HCT116 (cell line): ENCODE results near the gene EMILIN2. TPM values are rescaled to one million over a fixed set of nuclear protein-coding genes. Genes with fewer than 3 reads are reported as not detected.

Source experiments
- ATAC-seq: fragments of 200-7000 bp; cut with Tn5 transposase; 2 replicates; pipeline ENCODE4 v1.9.1; 2020; ENCODE audit warnings: mild to moderate bottlenecking, moderate library complexity
- BruUV-seq: library from RNA; stranded (reverse); fragments of 400-500 nt; replicated peaks from 2 replicates; lab custom pipeline; 2021; lab: Mats Ljungman, UMichigan
- CTCF ChIA-PET: fragments of 300-600 bp; sonication (Branson Sonifier 250); formaldehyde crosslinking; loops from one replicate; lab custom pipeline; 2021; ENCODE audit warnings: antibody characterized with exemption; lab: Charles Lee
- POLR2A ChIA-PET: fragments of 300-600, 350-600 bp; sonication (Branson Sonifier 250); formaldehyde crosslinking; loops from one replicate; lab custom pipeline; 2021; ENCODE audit warnings: antibody characterized with exemption; lab: Charles Lee
- RAD21 ChIA-PET, 2 experiments: fragments of 300-600 bp; sonication (Branson Sonifier 250); formaldehyde crosslinking; loops; one replicate each; lab custom pipeline; 2023; ENCODE audit warnings: low total read pairs in 2 of 2; ENCODE audit not compliant: uncharacterized antibody in 2 of 2, unreplicated experiment in 2 of 2, low non-redundant PET in 1 of 2; lab: Charles Lee
- DNase-seq: peaks from one replicate; pipeline ENCODE4 v3.0.0-alpha.2; 2010; ENCODE audit warnings: low read depth, low spot score
- H2AFZ ChIP-seq: fragments of 200-600 bp; shearing (Covaris generic), sonication (generic); 2 replicates; pipeline ENCODE4 v1.6.1; 2017; ENCODE audit warnings: low read depth, mixed run types, mixed read lengths, antibody characterized with exemption, low read length; ENCODE audit not compliant: poor library complexity, severe bottlenecking
- H3K27ac ChIP-seq: 2 replicates; pipeline ENCODE4 v1.5.1; 2012; ENCODE audit warnings: low read depth, low read length
- H3K27me3 ChIP-seq: fragments of 200-600 bp; sonication (generic); 2 replicates; pipeline ENCODE4 v1.6.1; 2016; ENCODE audit warnings: mixed run types, low read length, mixed read lengths; ENCODE audit not compliant: insufficient read depth
- H3K36me3 ChIP-seq, 2 experiments: fragments of 200-500 bp in 1 of 2; fragments of 200-600 bp in 1 of 2; sonication (Bioruptor generic) in 1 of 2; sonication (generic) in 1 of 2; 2 replicates each; pipeline versions ENCODE4 v1.5.1 to v1.6.1; 2014 to 2016; ENCODE audit warnings: low read length in 2 of 2, inconsistent platforms in 1 of 2, mixed read lengths in 1 of 2, mixed run types in 1 of 2; ENCODE audit not compliant: insufficient read depth in 2 of 2, control insufficient read depth in 1 of 2
- H3K4me1 ChIP-seq, 2 experiments: fragments of 200-600 bp in 1 of 2; sonication (generic) in 1 of 2; 2 replicates each; pipeline versions ENCODE4 v1.5.1 to v1.6.1; 2012 to 2017; ENCODE audit warnings: low read length in 2 of 2, inconsistent platforms in 1 of 2, mild to moderate bottlenecking in 1 of 2, mixed read lengths in 1 of 2, mixed run types in 1 of 2, moderate library complexity in 1 of 2; ENCODE audit not compliant: insufficient read depth in 2 of 2, control insufficient read depth in 1 of 2
- H3K4me2 ChIP-seq: fragments of 200-600 bp; sonication (generic); 2 replicates; pipeline ENCODE4 v1.6.1; 2017; ENCODE audit warnings: mixed run types, low read length, mixed read lengths
- H3K4me3 ChIP-seq, 2 experiments: fragments of 200-600 bp in 1 of 2; sonication (generic) in 1 of 2; replicated peaks in 1 of 2; 2 replicates each; pipeline ENCODE4 v1.5.1; 2011 to 2016; ENCODE audit warnings: low read length in 2 of 2, control low read depth in 1 of 2, low read depth in 1 of 2, mild to moderate bottlenecking in 1 of 2, mixed read lengths in 1 of 2, mixed run types in 1 of 2
- H3K79me2 ChIP-seq: fragments of 200-600 bp; sonication (generic); 2 replicates; pipeline ENCODE4 v1.6.1; 2017; ENCODE audit warnings: mild to moderate bottlenecking, mixed run types, low read length, moderate library complexity, mixed read lengths; ENCODE audit not compliant: insufficient read depth
- H3K9ac ChIP-seq: fragments of 200-600 bp; sonication (generic); 2 replicates; pipeline ENCODE4 v1.6.1; 2016; ENCODE audit warnings: low read length, mixed read lengths
- H3K9me2 ChIP-seq: fragments of 200-600 bp; sonication (generic), shearing (Covaris generic); 2 replicates; pipeline ENCODE4 v1.6.1; 2017; ENCODE audit warnings: mixed run types, mild to moderate bottlenecking, moderate library complexity; ENCODE audit not compliant: insufficient read depth
- H3K9me3 ChIP-seq, 2 experiments: fragments of 200-500 bp in 1 of 2; fragments of 200-600 bp in 1 of 2; sonication (Bioruptor generic) in 1 of 2; sonication (generic) in 1 of 2; 2 replicates each; pipeline ENCODE4 v1.6.1; 2014 to 2017; ENCODE audit warnings: low read length in 2 of 2, mixed read lengths in 2 of 2, inconsistent platforms in 1 of 2, low read depth in 1 of 2, mild to moderate bottlenecking in 1 of 2, mixed run types in 1 of 2, moderate library complexity in 1 of 2; ENCODE audit not compliant: control insufficient read depth in 1 of 2, insufficient read depth in 1 of 2
- H4K20me1 ChIP-seq: fragments of 200-600 bp; sonication (generic), shearing (Covaris generic); 2 replicates; pipeline ENCODE4 v1.6.1; 2017; ENCODE audit warnings: mixed run types, mild to moderate bottlenecking, moderate library complexity; ENCODE audit not compliant: insufficient read depth
- EZH2phosphoT487 ChIP-seq: fragments of 200-600 bp; IDR thresholded peaks from 2 replicates; pipeline ENCODE4 v1.6.1; 2018; ENCODE audit warnings: antibody characterized with exemption, borderline replicate concordance
- RAD21 ChIP-seq: IDR thresholded peaks from 2 replicates; pipeline ENCODE4 v1.6.1; 2012; ENCODE audit warnings: low read depth, mild to moderate bottlenecking
- ZBTB33 ChIP-seq: IDR thresholded peaks from 2 replicates; pipeline ENCODE4 v1.6.1; 2011; ENCODE audit warnings: mild to moderate bottlenecking, low read length, moderate library complexity; ENCODE audit not compliant: insufficient replicate concordance; ENCODE audit errors: extremely low read depth
- intact Hi-C: fragments of 100-400 bp; cut with micrococcal nuclease; formaldehyde crosslinking; loops from 2 replicates; pipeline ENCODE4 v1.10.0; 2022
- total RNA-seq: library from RNA; stranded (reverse); gene quantifications from one replicate; pipeline ENCODE4 v1.2.1, GENCODE V29; 2021; ENCODE audit not compliant: unreplicated experiment
- TF ChIP-seq, protein P1 (sequence below), 3 experiments: fragments of 200-600 bp in 1 of 3; sonication (generic) in 1 of 3; IDR thresholded peaks in 2 of 3; conservative IDR thresholded peaks in 1 of 3; 2 replicates each; pipeline ENCODE4 v1.5.1; 2012 to 2017; ENCODE audit warnings: low read depth in 2 of 3, low read length in 2 of 3, antibody characterized with exemption in 1 of 3, borderline replicate concordance in 1 of 3, control low read depth in 1 of 3, mild to moderate bottlenecking in 1 of 3, mixed read lengths in 1 of 3, mixed run types in 1 of 3, moderate library complexity in 1 of 3; ENCODE audit not compliant: insufficient read depth in 1 of 3

The EMILIN2 gene
- total RNA-seq, 1 experiment from 2014 or later = 23.4 TPM

DNA sequence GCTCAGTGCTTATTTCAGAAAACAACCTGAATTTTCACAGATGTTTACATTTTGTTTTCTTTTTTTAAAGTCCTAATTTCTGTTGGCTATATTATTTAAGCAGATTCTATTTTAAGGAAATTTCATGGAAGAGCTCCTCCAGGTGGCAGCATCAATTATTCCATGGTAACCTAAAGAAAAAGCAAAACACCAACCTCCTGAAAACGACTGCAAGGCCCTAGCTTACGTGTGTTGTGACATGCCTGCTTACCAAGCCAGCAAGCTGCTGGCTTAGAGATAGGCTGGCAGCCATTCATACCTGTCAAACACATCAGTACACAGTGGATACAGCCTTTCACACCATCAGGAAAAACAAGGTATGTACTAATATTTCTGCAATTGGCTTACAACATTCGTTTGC lies 101.2 kb downstream of the EMILIN2 start:
- peak; percentile 7 for DNase-seq
- H3K27ac ChIP-seq = no peak overlapping the region
- peak; percentile 55; the same call in 1 of the 2 replicates for ATAC-seq
- H3K9ac ChIP-seq = no peak overlapping the region
- H3K9me2 ChIP-seq = no peaks in the 10 kb centered on the region
- ChIA-PET RAD21 (interaction anchor here in 1 of 2 experiments (0.5 to 1.1 kb wide), 4 partner anchors 60 to 298 kb away, joined by 3 to 6 read pairs (median 4); no protein-coding TSS in a partner anchor), POLR2A (interaction anchor here (1.0 to 1.6 kb wide), 2 partner anchors 11 to 298 kb away, joined by 3 to 4 read pairs; no protein-coding TSS in a partner anchor)
- no peaks in the 10 kb centered on the region for H3K9me3 ChIP-seq
- TF ChIP-seq, protein P1, sequence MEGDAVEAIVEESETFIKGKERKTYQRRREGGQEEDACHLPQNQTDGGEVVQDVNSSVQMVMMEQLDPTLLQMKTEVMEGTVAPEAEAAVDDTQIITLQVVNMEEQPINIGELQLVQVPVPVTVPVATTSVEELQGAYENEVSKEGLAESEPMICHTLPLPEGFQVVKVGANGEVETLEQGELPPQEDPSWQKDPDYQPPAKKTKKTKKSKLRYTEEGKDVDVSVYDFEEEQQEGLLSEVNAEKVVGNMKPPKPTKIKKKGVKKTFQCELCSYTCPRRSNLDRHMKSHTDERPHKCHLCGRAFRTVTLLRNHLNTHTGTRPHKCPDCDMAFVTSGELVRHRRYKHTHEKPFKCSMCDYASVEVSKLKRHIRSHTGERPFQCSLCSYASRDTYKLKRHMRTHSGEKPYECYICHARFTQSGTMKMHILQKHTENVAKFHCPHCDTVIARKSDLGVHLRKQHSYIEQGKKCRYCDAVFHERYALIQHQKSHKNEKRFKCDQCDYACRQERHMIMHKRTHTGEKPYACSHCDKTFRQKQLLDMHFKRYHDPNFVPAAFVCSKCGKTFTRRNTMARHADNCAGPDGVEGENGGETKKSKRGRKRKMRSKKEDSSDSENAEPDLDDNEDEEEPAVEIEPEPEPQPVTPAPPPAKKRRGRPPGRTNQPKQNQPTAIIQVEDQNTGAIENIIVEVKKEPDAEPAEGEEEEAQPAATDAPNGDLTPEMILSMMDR (IDR thresholded peaks at IDR 0.05 in 2 of 3, conservative IDR thresholded peaks at IDR 0.05 in 1 of 3; ENCODE audit: borderline replicate concordance in 1 of 3, insufficient read depth in 1 of 3, low read depth in 2 of 3, low read length in 2 of 3) = peak; percentile 27 to 50 (median 36); a peak in 2 of 6 replicates
- TF ChIP-seq RAD21 = peak; percentile 42; the same call in 1 of the 2 replicates
- TF ChIP-seq ZBTB33 = no peak
- no peak for TF ChIP-seq EZH2phosphoT487
- TF ChIP-seq, all 23 proteins: peak for 2
- no peaks in the 10 kb centered on the region for H4K20me1 ChIP-seq
- H3K4me3 ChIP-seq = no peak overlapping the region
- intact Hi-C loops = no loop called here
- no peaks in the 10 kb centered on the region for H3K4me1 ChIP-seq
- H3K79me2 ChIP-seq = no peaks in the 10 kb centered on the region
- no TSS peak for BruUV-seq
- no peaks in the 10 kb centered on the region for H3K27me3 ChIP-seq
- H3K4me2 ChIP-seq = no peak overlapping the region
- CTCF ChIA-PET = interaction anchor here (0.7 to 2.0 kb wide), 10 partner anchors 9 to 922 kb away, joined by 3 to 12 read pairs (median 4); no protein-coding TSS in a partner anchor
- 0 out of 4 replicates have a peak, but pooled peaks cover 0 to 3% of the 10 kb centered on the region in 2 experiments for H3K36me3 ChIP-seq
- H2AFZ ChIP-seq = no peak overlapping the region
